SK-N-SH treated with all-trans-retinoic acid at 6 μM for 48 hours (cell line): Measurements from ENCODE around the gene GKN1.

ENCODE experiments used
- ATAC-seq: fragments of 200-7000 bp; cut with Tn5 transposase; 3 replicates; pipeline ENCODE4 v1.9.1; 2020; ENCODE audit warnings: mild to moderate bottlenecking, moderate library complexity
- ARNTL ChIP-seq: fragments of 450-650 bp; formaldehyde crosslinking; IDR thresholded peaks from 2 replicates; pipeline ENCODE4 v1.5.0; 2020; ENCODE audit warnings: low read depth, mild to moderate bottlenecking, moderate library complexity, borderline replicate concordance
- BACH2 ChIP-seq: fragments of 250-450 bp; sonication (Bioruptor Pico); IDR thresholded peaks from 2 replicates; pipeline ENCODE4 v1.9.0; 2021; ENCODE audit warnings: mild to moderate bottlenecking, borderline replicate concordance
- CREB5 ChIP-seq: fragments of 250-450 bp; sonication (Bioruptor Pico); IDR thresholded peaks from 2 replicates; pipeline ENCODE4 v1.5.1; 2020; ENCODE audit warnings: low read depth, mild to moderate bottlenecking, moderate library complexity
- CSDC2 ChIP-seq: fragments of 250-450 bp; sonication (Bioruptor Pico); IDR thresholded peaks from 2 replicates; pipeline ENCODE4 v1.5.0; 2020; ENCODE audit warnings: mild to moderate bottlenecking, moderate library complexity
- ESRRG ChIP-seq: fragments of 250-450 bp; sonication (Bioruptor Pico); IDR thresholded peaks from 2 replicates; pipeline ENCODE4 v1.6.1; 2021; ENCODE audit warnings: mild to moderate bottlenecking
- GLIS3 ChIP-seq: fragments of 250-450 bp; sonication (Bioruptor Pico); IDR thresholded peaks from 2 replicates; pipeline ENCODE4 v1.5.0; 2020; ENCODE audit warnings: mild to moderate bottlenecking, moderate library complexity
- ISL1 ChIP-seq: fragments of 250-450 bp; sonication (Bioruptor Pico); IDR thresholded peaks from 2 replicates; pipeline ENCODE4 v2.1.2; 2022; ENCODE audit warnings: mild to moderate bottlenecking, moderate library complexity
- OSR1 ChIP-seq: fragments of 250-450 bp; sonication (Bioruptor Pico); IDR thresholded peaks from 2 replicates; pipeline ENCODE4 v1.8.0; 2022; ENCODE audit warnings: moderate library complexity, mild to moderate bottlenecking, inconsistent platforms
- PATZ1 ChIP-seq: fragments of 250-450 bp; sonication (Bioruptor Pico); IDR thresholded peaks from 2 replicates; pipeline ENCODE4 v1.8.0; 2020; ENCODE audit warnings: mild to moderate bottlenecking, moderate library complexity, borderline replicate concordance
- POU6F1 ChIP-seq: fragments of 250-450 bp; sonication (Bioruptor Pico); IDR thresholded peaks from 2 replicates; pipeline ENCODE4 v1.8.0; 2021; ENCODE audit warnings: low read depth, mild to moderate bottlenecking, moderate library complexity, borderline replicate concordance
- PPARA ChIP-seq: fragments of 250-450 bp; sonication (Bioruptor Pico); IDR thresholded peaks from 2 replicates; pipeline ENCODE4 v1.5.0; 2020; ENCODE audit warnings: mild to moderate bottlenecking, borderline replicate concordance
- RARB ChIP-seq: fragments of 250-450 bp; sonication (Bioruptor Pico); IDR thresholded peaks from 2 replicates; pipeline ENCODE4 v1.8.0; 2021; ENCODE audit warnings: mild to moderate bottlenecking, moderate library complexity
- SNAI2 ChIP-seq: fragments of 250-450 bp; sonication (Bioruptor Pico); IDR thresholded peaks from 2 replicates; pipeline ENCODE4 v1.5.0; 2020; ENCODE audit warnings: mild to moderate bottlenecking, moderate library complexity
- TCF4 ChIP-seq: fragments of 250-450 bp; sonication (Bioruptor Pico); IDR thresholded peaks from 2 replicates; pipeline ENCODE4 v1.8.0; 2021; ENCODE audit warnings: mild to moderate bottlenecking, moderate library complexity, borderline replicate concordance
- TOX ChIP-seq: fragments of 250-450 bp; sonication (Bioruptor Pico); IDR thresholded peaks from 2 replicates; pipeline ENCODE4 v1.8.0; 2021; ENCODE audit warnings: mild to moderate bottlenecking, moderate library complexity, borderline replicate concordance
- ZC3H10 ChIP-seq: fragments of 250-450 bp; sonication (Bioruptor Pico); IDR thresholded peaks from 2 replicates; pipeline ENCODE4 v1.5.1; 2021; ENCODE audit warnings: mild to moderate bottlenecking, moderate library complexity
- ZFP3 ChIP-seq: fragments of 250-450 bp; sonication (Bioruptor Pico); IDR thresholded peaks from 2 replicates; pipeline ENCODE4 v1.5.0; 2020; ENCODE audit warnings: mild to moderate bottlenecking, moderate library complexity
- ZFP30 ChIP-seq: fragments of 450-650 bp; formaldehyde crosslinking; IDR thresholded peaks from 2 replicates; pipeline ENCODE4 v1.5.0; 2022; ENCODE audit warnings: mild to moderate bottlenecking, moderate library complexity
- ZNF565 ChIP-seq: fragments of 450-650 bp; formaldehyde crosslinking; conservative IDR thresholded peaks from 2 replicates; pipeline ENCODE4 v1.5.0; 2020; ENCODE audit warnings: low read depth, mild to moderate bottlenecking, moderate library complexity
- ZNF70 ChIP-seq: fragments of 450-650 bp; formaldehyde crosslinking; IDR thresholded peaks from 2 replicates; pipeline ENCODE4 v1.5.0; 2020; ENCODE audit warnings: mild to moderate bottlenecking, moderate library complexity
- ZNF8 ChIP-seq: fragments of 450-650 bp; formaldehyde crosslinking; IDR thresholded peaks from 2 replicates; pipeline ENCODE4 v1.5.0; 2020; ENCODE audit warnings: mild to moderate bottlenecking, moderate library complexity
- TF ChIP-seq, protein P1 (sequence below): fragments of 250-450 bp; sonication (Bioruptor Pico); IDR thresholded peaks from 2 replicates; pipeline ENCODE4 v1.5.1; 2021; ENCODE audit warnings: mild to moderate bottlenecking, moderate library complexity
- TF ChIP-seq, protein P2 (sequence below): fragments of 250-450 bp; sonication (Bioruptor Pico); IDR thresholded peaks from 2 replicates; pipeline ENCODE4 v1.5.0; 2020; ENCODE audit warnings: mild to moderate bottlenecking, moderate library complexity

The GKN1 gene

DNA sequence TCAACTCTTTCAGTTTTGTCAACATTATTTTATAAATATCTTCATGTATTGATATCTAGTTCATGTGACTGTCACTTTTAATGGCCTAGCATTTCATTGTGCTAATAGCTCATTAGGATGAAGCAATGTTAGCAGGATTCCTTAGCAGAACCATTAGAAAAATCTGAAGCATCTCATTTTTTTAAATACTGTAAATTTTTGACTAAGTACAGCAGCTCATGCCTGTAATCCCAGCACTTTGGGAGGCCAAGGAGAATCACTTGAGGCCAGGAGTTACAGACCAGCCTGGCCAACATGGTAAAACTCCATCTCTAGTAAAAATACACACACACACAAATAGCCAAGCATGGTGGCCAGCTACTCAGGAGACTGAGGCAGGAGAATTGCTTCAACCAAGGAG is 23.0 kb downstream of the GKN1 start:
- TF ChIP-seq PPARA (CRISPR knock-in tag) (no peak), CSDC2 (CRISPR knock-in tag) (no peak), ZNF565 (CRISPR knock-in tag) (no peak), RARB (CRISPR knock-in tag) (no peak), ZFP30 (CRISPR knock-in tag) (no peak), OSR1 (CRISPR knock-in tag) (no peak), POU6F1 (CRISPR knock-in tag) (no peak), TCF4 (CRISPR knock-in tag) (no peak), CREB5 (CRISPR knock-in tag) (no peak), ZNF8 (CRISPR knock-in tag) (no peak), ISL1 (CRISPR knock-in tag) (no peak), BACH2 (CRISPR knock-in tag) (no peak), ARNTL (CRISPR knock-in tag) (no peak), ZC3H10 (no peak), TOX (CRISPR knock-in tag) (no peak)
- TF ChIP-seq, protein P1, sequence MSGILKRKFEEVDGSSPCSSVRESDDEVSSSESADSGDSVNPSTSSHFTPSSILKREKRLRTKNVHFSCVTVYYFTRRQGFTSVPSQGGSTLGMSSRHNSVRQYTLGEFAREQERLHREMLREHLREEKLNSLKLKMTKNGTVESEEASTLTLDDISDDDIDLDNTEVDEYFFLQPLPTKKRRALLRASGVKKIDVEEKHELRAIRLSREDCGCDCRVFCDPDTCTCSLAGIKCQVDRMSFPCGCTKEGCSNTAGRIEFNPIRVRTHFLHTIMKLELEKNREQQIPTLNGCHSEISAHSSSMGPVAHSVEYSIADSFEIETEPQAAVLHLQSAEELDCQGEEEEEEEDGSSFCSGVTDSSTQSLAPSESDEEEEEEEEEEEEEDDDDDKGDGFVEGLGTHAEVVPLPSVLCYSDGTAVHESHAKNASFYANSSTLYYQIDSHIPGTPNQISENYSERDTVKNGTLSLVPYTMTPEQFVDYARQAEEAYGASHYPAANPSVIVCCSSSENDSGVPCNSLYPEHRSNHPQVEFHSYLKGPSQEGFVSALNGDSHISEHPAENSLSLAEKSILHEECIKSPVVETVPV, result no peak
- no peak for ATAC-seq

- TF ChIP-seq ZNF8 (CRISPR knock-in tag), result no peak
- TF ChIP-seq CSDC2 (CRISPR knock-in tag), result no peak
- TF ChIP-seq ZNF565 (CRISPR knock-in tag), result no peak
- TF ChIP-seq TCF4 (CRISPR knock-in tag), result no peak
- TF ChIP-seq ZFP3 (CRISPR knock-in tag), result no peak
- TF ChIP-seq, protein P1, result no peak
- no peak for TF ChIP-seq ZNF70 (CRISPR knock-in tag)
- TF ChIP-seq ZFP30 (CRISPR knock-in tag), result no peak
- no peak for TF ChIP-seq PATZ1 (CRISPR knock-in tag)
- TF ChIP-seq SNAI2 (CRISPR knock-in tag), result no peak
- TF ChIP-seq ARNTL (CRISPR knock-in tag), result no peak
- no peak for TF ChIP-seq OSR1 (CRISPR knock-in tag)
- no peak for TF ChIP-seq RARB (CRISPR knock-in tag)
- TF ChIP-seq, protein P2, sequence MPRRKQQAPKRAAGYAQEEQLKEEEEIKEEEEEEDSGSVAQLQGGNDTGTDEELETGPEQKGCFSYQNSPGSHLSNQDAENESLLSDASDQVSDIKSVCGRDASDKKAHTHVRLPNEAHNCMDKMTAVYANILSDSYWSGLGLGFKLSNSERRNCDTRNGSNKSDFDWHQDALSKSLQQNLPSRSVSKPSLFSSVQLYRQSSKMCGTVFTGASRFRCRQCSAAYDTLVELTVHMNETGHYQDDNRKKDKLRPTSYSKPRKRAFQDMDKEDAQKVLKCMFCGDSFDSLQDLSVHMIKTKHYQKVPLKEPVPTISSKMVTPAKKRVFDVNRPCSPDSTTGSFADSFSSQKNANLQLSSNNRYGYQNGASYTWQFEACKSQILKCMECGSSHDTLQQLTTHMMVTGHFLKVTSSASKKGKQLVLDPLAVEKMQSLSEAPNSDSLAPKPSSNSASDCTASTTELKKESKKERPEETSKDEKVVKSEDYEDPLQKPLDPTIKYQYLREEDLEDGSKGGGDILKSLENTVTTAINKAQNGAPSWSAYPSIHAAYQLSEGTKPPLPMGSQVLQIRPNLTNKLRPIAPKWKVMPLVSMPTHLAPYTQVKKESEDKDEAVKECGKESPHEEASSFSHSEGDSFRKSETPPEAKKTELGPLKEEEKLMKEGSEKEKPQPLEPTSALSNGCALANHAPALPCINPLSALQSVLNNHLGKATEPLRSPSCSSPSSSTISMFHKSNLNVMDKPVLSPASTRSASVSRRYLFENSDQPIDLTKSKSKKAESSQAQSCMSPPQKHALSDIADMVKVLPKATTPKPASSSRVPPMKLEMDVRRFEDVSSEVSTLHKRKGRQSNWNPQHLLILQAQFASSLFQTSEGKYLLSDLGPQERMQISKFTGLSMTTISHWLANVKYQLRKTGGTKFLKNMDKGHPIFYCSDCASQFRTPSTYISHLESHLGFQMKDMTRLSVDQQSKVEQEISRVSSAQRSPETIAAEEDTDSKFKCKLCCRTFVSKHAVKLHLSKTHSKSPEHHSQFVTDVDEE, result no peak
- no peak for TF ChIP-seq GLIS3 (CRISPR knock-in tag)
- no peak for TF ChIP-seq ESRRG (CRISPR knock-in tag)
- ATAC-seq, result no peak
These were observed 27.4 kb downstream of the GKN1 start for GRCh38 chr2:69001879-69002278.
